Fibroblast of skin of abdomen (primary cell): ENCODE measurements around the gene CLPSL1.

ENCODE experiments used
- DNase-seq: peaks from one replicate; pipeline ENCODE4 v3.0.0-alpha.2; 2013

CLPSL1 gene

GRCh38 chr6:35797837-35798526 lies 17.2 kb downstream of the CLPSL1 start:
- DNase-seq, result no peak

- no peak for DNase-seq
Measured at GRCh38 chr6:35798706-35799105, 17.9 kb downstream of the CLPSL1 start.

GRCh38 chr6:35801148-35801547 lies 20.3 kb downstream of the CLPSL1 start:
- no peak for DNase-seq

- DNase-seq, result peak; percentile 17
Measured at GRCh38 chr6:35804996-35805736, 24.3 kb downstream of the CLPSL1 start, which contains the start of gene LHFPL5. Gene LHFPL5, plus strand, starts transcription at chr6:35805352. Its CDS starts 319 bp downstream, at chr6:35805671.

GRCh38 chr6:35808688-35809087 lies 27.9 kb downstream of the CLPSL1 start:
- no peak for DNase-seq

- DNase-seq, result no peak
Measured at GRCh38 chr6:35809809-35810208, 29.0 kb downstream of the CLPSL1 start.

GRCh38 chr6:35810971-35811698 lies 30.3 kb downstream of the CLPSL1 start:
- DNase-seq, result peak; percentile 32

GRCh38 chr6:35811699-35811995 lies 30.8 kb downstream of the CLPSL1 start:
- DNase-seq, result no peak

GRCh38 chr6:35817515-35817914 lies 36.7 kb downstream of the CLPSL1 start:
- DNase-seq, result no peak

- no peak for DNase-seq
Measured at GRCh38 chr6:35823601-35824000, 42.8 kb downstream of the CLPSL1 start.

GRCh38 chr6:35824552-35825192 lies 43.9 kb downstream of the CLPSL1 start:
- DNase-seq, result no peak

GRCh38 chr6:35829306-35829705 lies 48.5 kb downstream of the CLPSL1 start:
- DNase-seq, result no peak

- DNase-seq, result no peak
Measured at GRCh38 chr6:35831257-35832007, 50.6 kb downstream of the CLPSL1 start.

- DNase-seq, result no peak
Measured at GRCh38 chr6:35833536-35833935, 52.7 kb downstream of the CLPSL1 start.
